ENCODE data around the gene BMP7. TPM values are rescaled to one million over a fixed set of nuclear protein-coding genes. Genes with fewer than 3 reads are reported as not detected.

The BMP7 gene
- total and polyA plus RNA-seq, 2 donors (not counting 3 experiments of a cell fraction or from before 2014, with no cell fraction given), result not detected

GRCh38 chr20:57130160-57130772 lies 136.2 kb downstream of the BMP7 start:
- CTCF ChIA-PET, result no interaction called here
- BruUV-seq (replicated peaks), result no TSS peak

GRCh38 chr20:57129303-57129702 lies 137.1 kb downstream of the BMP7 start:
- no peaks in the 10 kb centered on the region for H3K4me1 ChIP-seq (ENCODE audit: control insufficient read depth, extremely low read depth, insufficient read depth, low read length)
- H3K27me3 ChIP-seq (ENCODE audit: control insufficient read depth in 2 of 2, insufficient read depth in 2 of 2, low read length in 2 of 2), result no peaks in the 10 kb centered on the region
- ChIA-PET POLR2A (no interaction called here), CTCF (no interaction called here)
- no peaks in the 10 kb centered on the region for H4K20me1 ChIP-seq (replicated peaks; ENCODE audit: control insufficient read depth, extremely low read depth, insufficient read depth, low read length)
- no peak overlapping the region for H3K4me3 ChIP-seq (replicated peaks in 1 of 3; ENCODE audit: insufficient read depth in 1 of 3, low read depth in 1 of 3, low read length in 3 of 3)
- FAIRE-seq, result no peak
- no peaks in the 10 kb centered on the region for H3K9me3 ChIP-seq (replicated peaks; ENCODE audit: control insufficient read depth, insufficient read depth, low read length)
- no peak for DNase-seq (ENCODE audit: low read depth, low spot score)
- dilution Hi-C loops (cut with MboI; ENCODE audit: extremely low pct_ligation_motif_present, low sequenced_read_pairs) (no loop called here), intact Hi-C loops (cut with micrococcal nuclease) (no loop called here)
- H2AFZ ChIP-seq (ENCODE audit: low read depth, low read length), result no peak overlapping the region
- TF ChIP-seq JUN (IDR thresholded peaks at IDR 0.05; ENCODE audit: borderline replicate concordance, insufficient read depth, insufficient read length, low read depth), result no peak
- H3K9me1 ChIP-seq (replicated peaks; ENCODE audit: control insufficient read depth, extremely low read depth, insufficient read depth, low read length), result no peaks in the 10 kb centered on the region
- no peaks in the 10 kb centered on the region for H3K79me2 ChIP-seq (ENCODE audit: control insufficient read depth, insufficient read depth, low read length)
- no peaks in the 10 kb centered on the region for H3K36me3 ChIP-seq (ENCODE audit: control insufficient read depth in 2 of 2, extremely low read depth in 1 of 2, insufficient read depth in 2 of 2, low read length in 2 of 2)
- BruUV-seq (replicated peaks), result no TSS peak
- no peak overlapping the region for H3K9ac ChIP-seq (replicated peaks; ENCODE audit: extremely low read depth, insufficient read depth, low read length)
- no peak overlapping the region for H3K4me2 ChIP-seq (ENCODE audit: insufficient read depth, low read length)
- H3K27ac ChIP-seq (ENCODE audit: insufficient read depth, low read depth, low read length), result no peak overlapping the region

More at GRCh38 chr20:57130160-57130772, 136.2 kb downstream of the BMP7 start:
- no peaks in the 10 kb centered on the region for H3K27me3 ChIP-seq (ENCODE audit: control insufficient read depth in 2 of 2, insufficient read depth in 2 of 2, low read length in 2 of 2)
- H3K79me2 ChIP-seq (ENCODE audit: control insufficient read depth, insufficient read depth, low read length), result no peaks in the 10 kb centered on the region
- H3K4me2 ChIP-seq (ENCODE audit: insufficient read depth, low read length), result no peak overlapping the region
- no peaks in the 10 kb centered on the region for H3K36me3 ChIP-seq (ENCODE audit: control insufficient read depth in 2 of 2, extremely low read depth in 1 of 2, insufficient read depth in 2 of 2, low read length in 2 of 2)
- no peak overlapping the region for H2AFZ ChIP-seq (ENCODE audit: low read depth, low read length)
- H4K20me1 ChIP-seq (replicated peaks; ENCODE audit: control insufficient read depth, extremely low read depth, insufficient read depth, low read length), result no peaks in the 10 kb centered on the region
- TF ChIP-seq POLR2A (IDR thresholded peaks at IDR 0.05; ENCODE audit: low read depth, low read length), result no peak
- intact Hi-C loops (cut with micrococcal nuclease), result no loop called here
- no peaks in the 10 kb centered on the region for H3K9me3 ChIP-seq (replicated peaks; ENCODE audit: control insufficient read depth, insufficient read depth, low read length)
- H3K27ac ChIP-seq (ENCODE audit: insufficient read depth, low read depth, low read length), result no peak overlapping the region
- DNase-seq (ENCODE audit: low read depth, low spot score) (no peak), FAIRE-seq (no peak)
- no peaks in the 10 kb centered on the region for H3K9me1 ChIP-seq (replicated peaks; ENCODE audit: control insufficient read depth, extremely low read depth, insufficient read depth, low read length)
- H3K4me1 ChIP-seq (ENCODE audit: control insufficient read depth, extremely low read depth, insufficient read depth, low read length), result no peaks in the 10 kb centered on the region
- dilution Hi-C loops (cut with MboI; ENCODE audit: extremely low pct_ligation_motif_present, low sequenced_read_pairs), result no loop called here
- H3K9ac ChIP-seq (replicated peaks; ENCODE audit: extremely low read depth, insufficient read depth, low read length), result no peak overlapping the region
- no peak overlapping the region for H3K4me3 ChIP-seq (replicated peaks in 1 of 3; ENCODE audit: insufficient read depth in 1 of 3, low read depth in 1 of 3, low read length in 3 of 3)
- POLR2A ChIA-PET, result no interaction called here

All from endothelial cell of umbilical vein (primary cell).